Gastroesophageal sphincter (tissue), 3 donors: Measurements from ENCODE around the gene GDAP2.

ENCODE experiments used
- POLR2A ChIP-seq, 2 donors: fragments of 450-650 bp; IDR thresholded peaks; one replicate each; pipeline ENCODE4 v1.6.1; 2017; ENCODE audit warnings: antibody characterized with exemption in 2 of 2, mild to moderate bottlenecking in 2 of 2, moderate library complexity in 1 of 2
- TF ChIP-seq, protein P1 (sequence below), 4 experiments: fragments of 200-600 bp in 2 of 4; fragments of 450-650 bp in 2 of 4; sonication (generic) in 1 of 4; IDR thresholded peaks; one replicate each; pipeline ENCODE4 v1.5.1; 2017 to 2019; ENCODE audit warnings: antibody characterized with exemption in 4 of 4, mild to moderate bottlenecking in 2 of 4, moderate library complexity in 2 of 4

DNA sequence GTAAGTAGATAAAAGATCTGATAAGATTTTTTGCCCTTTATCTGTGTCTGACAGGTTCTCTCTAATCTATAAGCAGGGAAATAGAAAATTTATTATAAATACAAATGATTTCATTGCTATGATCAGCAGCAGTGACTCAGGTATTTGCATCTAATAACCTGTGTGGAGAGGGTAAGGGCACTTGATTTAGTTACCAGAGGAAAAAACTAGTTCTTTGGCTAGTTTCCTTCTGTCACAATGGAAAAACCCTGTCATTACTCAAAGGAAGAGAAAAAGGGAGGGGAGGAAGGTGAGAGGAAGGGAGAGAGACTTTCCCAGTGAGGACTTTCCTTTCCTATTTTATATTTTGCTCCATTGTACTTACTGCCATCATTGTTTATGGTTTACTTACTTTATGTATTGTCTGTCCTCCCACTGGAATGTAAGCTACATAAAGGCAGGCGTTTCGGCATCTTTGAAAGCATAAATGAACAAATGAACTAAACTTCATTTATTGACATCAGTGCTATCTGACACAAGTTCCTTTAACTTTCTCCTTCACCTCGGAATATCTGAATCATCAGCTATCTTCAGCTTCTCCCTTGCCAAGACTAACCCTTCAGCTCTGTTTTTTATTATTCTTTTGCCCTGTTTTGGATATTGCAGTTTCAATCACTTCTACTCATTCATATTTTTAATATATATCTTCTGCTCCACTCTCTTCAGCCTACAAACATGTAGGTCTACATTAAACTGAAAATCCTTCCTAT, 35.0 kb upstream of the GDAP2 start:
- TF ChIP-seq, protein P1, sequence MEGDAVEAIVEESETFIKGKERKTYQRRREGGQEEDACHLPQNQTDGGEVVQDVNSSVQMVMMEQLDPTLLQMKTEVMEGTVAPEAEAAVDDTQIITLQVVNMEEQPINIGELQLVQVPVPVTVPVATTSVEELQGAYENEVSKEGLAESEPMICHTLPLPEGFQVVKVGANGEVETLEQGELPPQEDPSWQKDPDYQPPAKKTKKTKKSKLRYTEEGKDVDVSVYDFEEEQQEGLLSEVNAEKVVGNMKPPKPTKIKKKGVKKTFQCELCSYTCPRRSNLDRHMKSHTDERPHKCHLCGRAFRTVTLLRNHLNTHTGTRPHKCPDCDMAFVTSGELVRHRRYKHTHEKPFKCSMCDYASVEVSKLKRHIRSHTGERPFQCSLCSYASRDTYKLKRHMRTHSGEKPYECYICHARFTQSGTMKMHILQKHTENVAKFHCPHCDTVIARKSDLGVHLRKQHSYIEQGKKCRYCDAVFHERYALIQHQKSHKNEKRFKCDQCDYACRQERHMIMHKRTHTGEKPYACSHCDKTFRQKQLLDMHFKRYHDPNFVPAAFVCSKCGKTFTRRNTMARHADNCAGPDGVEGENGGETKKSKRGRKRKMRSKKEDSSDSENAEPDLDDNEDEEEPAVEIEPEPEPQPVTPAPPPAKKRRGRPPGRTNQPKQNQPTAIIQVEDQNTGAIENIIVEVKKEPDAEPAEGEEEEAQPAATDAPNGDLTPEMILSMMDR (IDR thresholded peaks at IDR 0.05): no peak
- no peak for TF ChIP-seq POLR2A (IDR thresholded peaks at IDR 0.05)
